Natural killer cell (primary cell): Measurements from ENCODE around the gene TMEM125. TPM values are rescaled to one million over a fixed set of nuclear protein-coding genes. Genes with fewer than 3 reads are reported as not detected.

Source experiments
- ATAC-seq, 3 donors: fragments of 150-1000 bp in 2 of 3; fragments of 200-7000 bp in 1 of 3; cut with Tn5 transposase; 1 replicate in 1 of 3; 2 replicates in 2 of 3; pipeline ENCODE4 v1.10.0; 2021; ENCODE audit warnings: mild to moderate bottlenecking in 2 of 3, moderate library complexity in 2 of 3
- DNase-seq, 2 donors: peaks; one replicate each; pipeline versions ENCODE4 v3.0.0 to v3.0.0-alpha.2; 2013 to 2021; ENCODE audit warnings: mixed read lengths in 1 of 2
- H3K27ac ChIP-seq: one replicate; pipeline ENCODE4 v1.5.1; 2013; ENCODE audit warnings: mild to moderate bottlenecking, low read length
- H3K27me3 ChIP-seq: one replicate; pipeline ENCODE4 v1.6.1; 2013; ENCODE audit warnings: low read length; ENCODE audit not compliant: control insufficient read depth, insufficient read depth
- H3K36me3 ChIP-seq: one replicate; pipeline ENCODE4 v1.6.1; 2013; ENCODE audit warnings: low read length; ENCODE audit not compliant: control insufficient read depth, insufficient read depth
- H3K4me1 ChIP-seq: one replicate; pipeline ENCODE4 v1.6.1; 2013; ENCODE audit warnings: low read length; ENCODE audit not compliant: control insufficient read depth, insufficient read depth
- H3K4me3 ChIP-seq: one replicate; pipeline ENCODE4 v1.5.1; 2013; ENCODE audit warnings: low read length
- H3K9me3 ChIP-seq: one replicate; pipeline ENCODE4 v1.6.1; 2013; ENCODE audit warnings: low read length; ENCODE audit not compliant: control insufficient read depth, insufficient read depth
- H3K27ac Mint-ChIP-seq, 2 donors: one replicate each; pipeline ENCODE4 v1.8.0; 2022; ENCODE audit warnings: mild to moderate bottlenecking in 2 of 2, mixed read lengths in 2 of 2, moderate library complexity in 1 of 2
- H3K27me3 Mint-ChIP-seq, 2 donors: one replicate each; pipeline ENCODE4 v1.8.0; 2022; ENCODE audit warnings: low read depth in 2 of 2, mixed read lengths in 2 of 2
- H3K36me3 Mint-ChIP-seq: one replicate; pipeline ENCODE4 v1.8.0; 2022; ENCODE audit warnings: mixed read lengths
- H3K4me1 Mint-ChIP-seq, 2 donors: one replicate each; pipeline ENCODE4 v1.8.0; 2022; ENCODE audit warnings: mixed read lengths in 2 of 2
- H3K4me3 Mint-ChIP-seq: one replicate; pipeline ENCODE4 v1.8.0; 2022; ENCODE audit warnings: mild to moderate bottlenecking, moderate library complexity, mixed read lengths
- H3K9me3 Mint-ChIP-seq, 2 donors: one replicate each; pipeline ENCODE4 v1.8.0; 2022; ENCODE audit warnings: mixed read lengths in 2 of 2
- WGBS: methylation state at CpG from one replicate; pipeline ENCODE4 v1.1.7; 2013; ENCODE audit warnings: missing lambda C conversion rate; ENCODE audit not compliant: insufficient coverage; 5-methylcytosine and 5-hydroxymethylcytosine counted together
- intact Hi-C: fragments of 100-400 bp; cut with micrococcal nuclease; formaldehyde crosslinking; loops from one replicate; pipeline ENCODE4 v1.14.2; 2022
- total RNA-seq, 4 donors: library from RNA; stranded (reverse); fragments of 120-200 nt in 1 of 4; gene quantifications; one replicate each; pipeline versions ENCODE4 v1.2.3 to v1.2.4, GENCODE V29; 2013 to 2022
- TF ChIP-seq, protein P1 (sequence below): fragments of 200-600 bp; IDR thresholded peaks from one replicate; pipeline ENCODE4 v1.8.0; 2022; ENCODE audit warnings: antibody characterized with exemption

The TMEM125 gene
- total RNA-seq, 3 donors from 2014 or later (not counting 1 experiment from before 2014, with no cell fraction given): not detected

- Histone ChIP-seq H3K27ac (no peak within 1 kb of the TSS), H3K4me3 (no peak within 1 kb of the TSS), H3K4me1 (no peaks in the 10 kb centered on the region), H3K9me3 (no peaks in the 10 kb centered on the region), H3K36me3 (no peaks in the 10 kb centered on the region), H3K27me3 (no peaks in the 10 kb centered on the region)
- ATAC-seq (peak in 2 of 3 donors; percentile 26 to 45), DNase-seq (no peak)
- peaks cover 0 to 4% of the 10 kb centered on the region in 2 donors for H3K27me3 Mint-ChIP-seq
- H3K4me3 Mint-ChIP-seq: no peak within 1 kb of the TSS
- 74% methylated on average over 16 of the region's 19 CpGs for WGBS
- H3K36me3 Mint-ChIP-seq: no peaks in the 10 kb centered on the region
- no peaks in the 10 kb centered on the region for H3K9me3 Mint-ChIP-seq
- H3K4me1 Mint-ChIP-seq: peaks cover 0 to 5% of the 10 kb centered on the region in 2 donors
- intact Hi-C loops: no loop called here
- no peak within 1 kb of the TSS for H3K27ac Mint-ChIP-seq
- TF ChIP-seq, protein P1, sequence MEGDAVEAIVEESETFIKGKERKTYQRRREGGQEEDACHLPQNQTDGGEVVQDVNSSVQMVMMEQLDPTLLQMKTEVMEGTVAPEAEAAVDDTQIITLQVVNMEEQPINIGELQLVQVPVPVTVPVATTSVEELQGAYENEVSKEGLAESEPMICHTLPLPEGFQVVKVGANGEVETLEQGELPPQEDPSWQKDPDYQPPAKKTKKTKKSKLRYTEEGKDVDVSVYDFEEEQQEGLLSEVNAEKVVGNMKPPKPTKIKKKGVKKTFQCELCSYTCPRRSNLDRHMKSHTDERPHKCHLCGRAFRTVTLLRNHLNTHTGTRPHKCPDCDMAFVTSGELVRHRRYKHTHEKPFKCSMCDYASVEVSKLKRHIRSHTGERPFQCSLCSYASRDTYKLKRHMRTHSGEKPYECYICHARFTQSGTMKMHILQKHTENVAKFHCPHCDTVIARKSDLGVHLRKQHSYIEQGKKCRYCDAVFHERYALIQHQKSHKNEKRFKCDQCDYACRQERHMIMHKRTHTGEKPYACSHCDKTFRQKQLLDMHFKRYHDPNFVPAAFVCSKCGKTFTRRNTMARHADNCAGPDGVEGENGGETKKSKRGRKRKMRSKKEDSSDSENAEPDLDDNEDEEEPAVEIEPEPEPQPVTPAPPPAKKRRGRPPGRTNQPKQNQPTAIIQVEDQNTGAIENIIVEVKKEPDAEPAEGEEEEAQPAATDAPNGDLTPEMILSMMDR: no peak
Measured at GRCh38 chr1:43285269-43285990, 15.6 kb downstream of the TMEM125 start, which contains the start of gene C1orf210. C1orf210 (minus strand) TSS chr1:43285581; CDS start chr1:43283270, 2,311 bp downstream.

- H3K4me3 Mint-ChIP-seq: no peak overlapping the region
- 95% methylated on average over 11 of the region's 11 CpGs for WGBS
- no peaks in the 10 kb centered on the region for H3K27me3 ChIP-seq
- no peak overlapping the region for H3K4me3 ChIP-seq
- ATAC-seq (no peak), DNase-seq (no peak)
- H3K9me3 Mint-ChIP-seq: no peaks in the 10 kb centered on the region
- no peak overlapping the region for H3K27ac ChIP-seq
- TF ChIP-seq, protein P1: no peak
- H3K27me3 Mint-ChIP-seq: peaks cover 0 to 3% of the 10 kb centered on the region in 2 donors
- intact Hi-C loops: no loop called here
- H3K36me3 Mint-ChIP-seq: no peaks in the 10 kb centered on the region
- H3K9me3 ChIP-seq: no peaks in the 10 kb centered on the region
- no peaks in the 10 kb centered on the region for H3K36me3 ChIP-seq
- H3K4me1 ChIP-seq: no peaks in the 10 kb centered on the region
- H3K4me1 Mint-ChIP-seq: peaks cover 0 to 5% of the 10 kb centered on the region in 2 donors
- H3K27ac Mint-ChIP-seq: no peak overlapping the region
Measured at GRCh38 chr1:43286115-43286514, 16.3 kb downstream of the TMEM125 start.

GRCh38 chr1:43286533-43286932 is 16.8 kb downstream of the TMEM125 start:
- Mint-ChIP-seq H3K27ac (no peak overlapping the region), H3K36me3 (no peaks in the 10 kb centered on the region), H3K4me1 (peaks cover 0 to 5% of the 10 kb centered on the region in 2 donors), H3K9me3 (no peaks in the 10 kb centered on the region), H3K4me3 (no peak overlapping the region), H3K27me3 (peaks cover 0 to 3% of the 10 kb centered on the region in 2 donors)
- H3K4me1 ChIP-seq: no peaks in the 10 kb centered on the region
- H3K9me3 ChIP-seq: no peaks in the 10 kb centered on the region
- DNase-seq: no peak
- no peaks in the 10 kb centered on the region for H3K36me3 ChIP-seq
- no peak overlapping the region for H3K27ac ChIP-seq
- intact Hi-C loops: no loop called here
- ATAC-seq: no peak
- WGBS: 95% methylated on average over 5 of the region's 5 CpGs
- TF ChIP-seq, protein P1: no peak
- no peaks in the 10 kb centered on the region for H3K27me3 ChIP-seq
- H3K4me3 ChIP-seq: no peak overlapping the region
